Bronchial smooth muscle cell (primary cell): ENCODE data around the gene DCAF4. TPM values are rescaled to one million over a fixed set of nuclear protein-coding genes. Genes with fewer than 3 reads are reported as not detected.

Experiments
- total RNA-seq: library from RNA; depleted of rRNA; stranded (reverse); fragments of >200 nt; gene quantifications from 2 replicates; pipeline ENCODE4 v1.2.1, GENCODE V29; 2014

Gene DCAF4, protein sequence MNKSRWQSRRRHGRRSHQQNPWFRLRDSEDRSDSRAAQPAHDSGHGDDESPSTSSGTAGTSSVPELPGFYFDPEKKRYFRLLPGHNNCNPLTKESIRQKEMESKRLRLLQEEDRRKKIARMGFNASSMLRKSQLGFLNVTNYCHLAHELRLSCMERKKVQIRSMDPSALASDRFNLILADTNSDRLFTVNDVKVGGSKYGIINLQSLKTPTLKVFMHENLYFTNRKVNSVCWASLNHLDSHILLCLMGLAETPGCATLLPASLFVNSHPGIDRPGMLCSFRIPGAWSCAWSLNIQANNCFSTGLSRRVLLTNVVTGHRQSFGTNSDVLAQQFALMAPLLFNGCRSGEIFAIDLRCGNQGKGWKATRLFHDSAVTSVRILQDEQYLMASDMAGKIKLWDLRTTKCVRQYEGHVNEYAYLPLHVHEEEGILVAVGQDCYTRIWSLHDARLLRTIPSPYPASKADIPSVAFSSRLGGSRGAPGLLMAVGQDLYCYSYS
- total RNA-seq, result 7.1 and 9.6 TPM in 2 replicates

GRCh38 chr14:72926292-72927028, at the start of gene DCAF4:
TSS of gene DCAF4 (plus strand) at chr14:72926464. CDS start at chr14:72937979, 11,515 bp downstream.

DNA sequence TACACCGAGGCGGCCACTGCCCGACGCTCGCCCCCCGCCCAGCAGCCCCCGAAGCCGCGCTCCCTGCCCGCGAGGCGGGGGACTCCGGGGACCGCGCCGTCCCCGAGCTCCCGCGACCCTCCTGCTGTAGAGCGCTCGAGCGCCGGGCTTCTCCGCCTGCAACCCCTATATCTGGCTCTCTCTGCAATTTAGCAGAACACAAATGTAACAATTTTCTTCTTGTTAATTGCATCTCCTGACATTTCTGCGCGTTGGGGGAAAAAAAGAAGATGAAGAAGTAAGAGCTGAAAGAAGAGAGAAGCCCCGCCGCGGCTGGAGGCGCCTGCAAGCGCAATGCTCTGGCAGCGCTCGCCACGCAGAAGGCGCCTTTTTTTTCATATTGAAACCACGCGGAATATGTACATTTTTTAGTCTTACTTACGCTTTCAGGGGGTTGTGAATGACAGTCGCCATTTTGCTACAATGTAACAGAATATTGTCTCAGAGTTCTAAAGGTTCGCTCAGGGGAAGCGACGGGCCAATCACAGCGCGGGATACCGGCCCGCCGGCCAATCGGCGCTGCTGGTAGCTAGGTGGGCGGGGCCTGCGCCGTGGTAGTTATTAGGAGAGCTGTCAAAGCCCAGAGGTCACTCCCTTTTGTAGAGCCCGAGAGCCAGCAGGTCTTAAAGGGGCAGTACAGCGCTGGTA, 32.5 kb upstream of the DCAF4 start, which contains the start of gene DPF3:
TSS of gene DPF3 (minus strand) at position 466 of the 687 bp plus-strand sequence. CDS start at position 453, 13 bp downstream.

Other genes with a start within 250 kb of the DCAF4 start
- gene DPF3, start 32.4 kb upstream of the DCAF4 start, total RNA-seq, result 8.1 and 13.2 TPM in 2 replicates
- gene ZFYVE1, start 100.6 kb downstream of the DCAF4 start, total RNA-seq, result 20.0 and 26.2 TPM in 2 replicates
- 20.8 and 29.0 TPM in 2 replicates for gene RBM25, start 132.1 kb downstream of the DCAF4 start, total RNA-seq
- 37.8 and 45.5 TPM in 2 replicates for gene PSEN1, start 210.0 kb downstream of the DCAF4 start, total RNA-seq